ENCODE results near the gene GJC3.

GRCh38 chr7:99949645-99950228 is 20.3 kb upstream of the GJC3 start:
- TF ChIP-seq EP300 (IDR thresholded peaks at IDR 0.05) (no peak), POLR2AphosphoS5 (IDR thresholded peaks at IDR 0.05) (no peak), CTCF (IDR thresholded peaks at IDR 0.05) (peak in 4 of 6 experiments; percentile 23 to 45 (median 32))
